K562 (cell line): ENCODE results near the gene LEPROT. TPM values are rescaled to one million over a fixed set of nuclear protein-coding genes. Genes with fewer than 3 reads are reported as not detected.

Experiments
- ADNP ChIP-seq: fragments of 200-800 bp; sonication (Bioruptor generic); IDR thresholded peaks from 2 replicates; pipeline ENCODE4 v1.6.1; 2016; ENCODE audit warnings: missing genetic modification characterization, missing compliant biosample characterization
- ARID1B ChIP-seq: fragments of 450-650 bp; IDR thresholded peaks from 2 replicates; pipeline ENCODE4 v1.6.1; 2016; ENCODE audit warnings: antibody characterized with exemption, mild to moderate bottlenecking, inconsistent platforms
- BDP1 ChIP-seq: IDR thresholded peaks from 3 replicates; pipeline ENCODE4 v1.6.1; 2011; ENCODE audit not compliant: insufficient read length, insufficient read depth
- BRCA1 ChIP-seq, 2 experiments: fragments of 450-650 bp in 1 of 2; sonication (generic) in 1 of 2; formaldehyde crosslinking in 1 of 2; IDR thresholded peaks; 2 replicates each; pipeline versions ENCODE4 v1.5.0 to v1.6.1; 2017 to 2020; ENCODE audit warnings: mild to moderate bottlenecking in 1 of 2, missing genetic modification reagents in 1 of 2
- BRF1 ChIP-seq: IDR thresholded peaks from 3 replicates; pipeline ENCODE4 v1.6.1; 2011; ENCODE audit warnings: borderline replicate concordance, mild to moderate bottlenecking; ENCODE audit not compliant: insufficient read length; ENCODE audit errors: extremely low read depth
- CSDE1 ChIP-seq, 2 experiments: fragments of 450-650 bp; IDR thresholded peaks; 2 replicates each; pipeline ENCODE4 v1.6.1; 2016; ENCODE audit warnings: mild to moderate bottlenecking in 1 of 2
- CTBP1 ChIP-seq: fragments of 450-650 bp; IDR thresholded peaks from 2 replicates; pipeline ENCODE4 v1.6.1; 2016; ENCODE audit warnings: borderline replicate concordance
- DPF2 ChIP-seq: fragments of 450-650 bp; IDR thresholded peaks from 2 replicates; pipeline ENCODE4 v1.6.1; 2016
- EP400 ChIP-seq: fragments of 450-650 bp; IDR thresholded peaks from 2 replicates; pipeline ENCODE4 v1.6.1; 2017; ENCODE audit warnings: antibody characterized with exemption, mild to moderate bottlenecking, moderate library complexity
- EWSR1 ChIP-seq: fragments of 450-650 bp; IDR thresholded peaks from 2 replicates; pipeline ENCODE4 v1.6.1; 2018; ENCODE audit warnings: borderline replicate concordance, mild to moderate bottlenecking, low read depth, moderate library complexity; ENCODE audit not compliant: partially characterized antibody
- GABPB1 ChIP-seq: sonication (generic); formaldehyde crosslinking; IDR thresholded peaks from 2 replicates; pipeline ENCODE4 v1.8.0; 2022; ENCODE audit warnings: mild to moderate bottlenecking, missing genetic modification reagents
- HLTF ChIP-seq: fragments of 450-650 bp; IDR thresholded peaks from 2 replicates; pipeline ENCODE4 v1.6.1; 2016
- HMGN3 ChIP-seq: IDR thresholded peaks from 2 replicates; pipeline ENCODE4 v1.6.1; 2011; ENCODE audit warnings: borderline replicate concordance, low read depth, mild to moderate bottlenecking, mixed read lengths, low read length; ENCODE audit not compliant: insufficient read length; ENCODE audit errors: extremely low read depth
- JUN ChIP-seq, 2 experiments: sonication (generic) in 1 of 2; formaldehyde crosslinking in 1 of 2; IDR thresholded peaks; 2 replicates each; pipeline versions ENCODE4 v1.6.1 to v1.8.0; 2012 to 2022; ENCODE audit warnings: borderline replicate concordance in 2 of 2, mild to moderate bottlenecking in 2 of 2, improper control_type of control experiment in 1 of 2, low read depth in 1 of 2, low read length in 1 of 2, missing genetic modification reagents in 1 of 2
- YBX1 ChIP-seq: fragments of 450-650 bp; IDR thresholded peaks from 2 replicates; pipeline ENCODE4 v1.7.1; 2016; ENCODE audit warnings: mild to moderate bottlenecking
- polyA plus RNA-seq, 8 experiments: library from polyadenylated mRNA; depleted of rRNA in 4 of 8; stranded (reverse) in 5 of 8; unstranded in 3 of 8; fragments of >200 nt; fragmentation: Nextera tagmentation in 2 of 8; fragmentation: Illumina TruSeq in 1 of 8; extraction: Ambion mirVana in 2 of 8; extraction: Trizol in 1 of 8; gene quantifications; 2 replicates each; pipeline versions ENCODE4 v1.2.1 to v1.2.3, GENCODE V29; 2011 to 2014; ENCODE audit warnings: inconsistent platforms in 1 of 8, missing spikeins in 1 of 8
- total RNA-seq, 7 experiments: library from RNA; depleted of rRNA in 6 of 7; stranded (reverse); fragments of >200 nt in 6 of 7; fragmentation: Illumina TruSeq in 2 of 7; extraction: Trizol in 2 of 7; gene quantifications; 2 replicates each; pipeline versions ENCODE4 v1.2.1 to v1.2.3, GENCODE V29; 2011 to 2021; ENCODE audit warnings: low replicate concordance in 1 of 7
- TF ChIP-seq, protein P1 (sequence below): sonication (generic); formaldehyde crosslinking; IDR thresholded peaks from 2 replicates; pipeline ENCODE4 v1.4.0; 2020; ENCODE audit warnings: mild to moderate bottlenecking, missing genetic modification reagents
- TF ChIP-seq, protein P2 (sequence below): fragments of 250-450 bp; sonication (Bioruptor Pico); IDR thresholded peaks from 2 replicates; pipeline ENCODE4 v1.4.0; 2020; ENCODE audit warnings: mild to moderate bottlenecking, moderate library complexity
- TF ChIP-seq, protein P3 (sequence below): fragments of 250-450 bp; sonication (Bioruptor Pico); IDR thresholded peaks from 2 replicates; pipeline ENCODE4 v1.5.0; 2021
- TF ChIP-seq, protein P4 (sequence below): sonication (generic); formaldehyde crosslinking; IDR thresholded peaks from 2 replicates; pipeline ENCODE4 v1.8.0; 2023; ENCODE audit warnings: mild to moderate bottlenecking, missing genetic modification reagents
- TF ChIP-seq, protein P5 (sequence below), 3 experiments: fragments of 200-800 bp in 1 of 3; sonication (Bioruptor generic) in 1 of 3; sonication (generic) in 1 of 3; formaldehyde crosslinking in 1 of 3; IDR thresholded peaks; 2 replicates each; pipeline versions ENCODE4 v1.6.1 to v1.8.0; 2016 to 2022; ENCODE audit warnings: mild to moderate bottlenecking in 2 of 3, missing compliant biosample characterization in 2 of 3, missing genetic modification characterization in 2 of 3, missing genetic modification reagents in 1 of 3

Gene LEPROT
- total and polyA plus RNA-seq, 9 of the 15 experiments (the other 6 are each of a cell fraction or from before 2014, with no cell fraction given), result 28.1 to 97.5 (median 45.8) TPM

DNA sequence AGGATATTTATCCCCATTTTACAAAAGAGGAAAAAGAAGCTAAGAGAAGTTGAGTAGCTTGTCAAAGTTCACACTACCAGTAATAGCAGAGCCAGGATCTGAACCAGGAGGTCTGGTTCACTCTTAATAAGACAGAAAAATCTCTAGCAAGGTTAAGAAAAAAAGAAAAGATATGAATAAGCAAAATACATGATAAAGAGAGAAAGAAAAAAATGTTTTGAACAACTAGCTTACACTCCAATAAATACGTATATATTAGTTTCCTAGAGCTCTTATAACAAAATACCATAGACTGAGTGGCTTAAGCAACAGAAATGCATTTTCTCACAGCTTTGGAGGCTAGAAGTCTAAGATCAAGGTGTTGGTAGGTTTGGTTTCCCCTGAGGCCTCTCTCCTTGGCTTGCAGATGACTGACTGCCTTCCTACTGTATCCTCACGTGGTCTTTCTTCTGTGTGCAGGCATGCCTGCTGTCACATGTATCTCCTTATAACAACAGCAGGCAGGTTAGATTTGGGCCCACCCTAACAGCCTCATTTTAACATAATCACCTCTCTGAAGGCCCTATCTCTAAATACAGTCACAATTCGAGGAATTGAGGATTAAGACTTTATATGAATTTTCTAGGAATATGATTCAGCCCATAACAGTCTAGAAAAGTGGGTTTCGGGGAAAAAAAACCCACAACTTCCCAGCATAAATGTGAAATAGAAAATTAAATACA lies 60.4 kb downstream of the LEPROT start (continued):
- TF ChIP-seq, protein P1, sequence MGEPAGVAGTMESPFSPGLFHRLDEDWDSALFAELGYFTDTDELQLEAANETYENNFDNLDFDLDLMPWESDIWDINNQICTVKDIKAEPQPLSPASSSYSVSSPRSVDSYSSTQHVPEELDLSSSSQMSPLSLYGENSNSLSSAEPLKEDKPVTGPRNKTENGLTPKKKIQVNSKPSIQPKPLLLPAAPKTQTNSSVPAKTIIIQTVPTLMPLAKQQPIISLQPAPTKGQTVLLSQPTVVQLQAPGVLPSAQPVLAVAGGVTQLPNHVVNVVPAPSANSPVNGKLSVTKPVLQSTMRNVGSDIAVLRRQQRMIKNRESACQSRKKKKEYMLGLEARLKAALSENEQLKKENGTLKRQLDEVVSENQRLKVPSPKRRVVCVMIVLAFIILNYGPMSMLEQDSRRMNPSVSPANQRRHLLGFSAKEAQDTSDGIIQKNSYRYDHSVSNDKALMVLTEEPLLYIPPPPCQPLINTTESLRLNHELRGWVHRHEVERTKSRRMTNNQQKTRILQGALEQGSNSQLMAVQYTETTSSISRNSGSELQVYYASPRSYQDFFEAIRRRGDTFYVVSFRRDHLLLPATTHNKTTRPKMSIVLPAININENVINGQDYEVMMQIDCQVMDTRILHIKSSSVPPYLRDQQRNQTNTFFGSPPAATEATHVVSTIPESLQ (CRISPR knock-in tag), result 0 out of 2 replicates have a peak, but pooled peaks have one; percentile 19
- TF ChIP-seq, protein P2, sequence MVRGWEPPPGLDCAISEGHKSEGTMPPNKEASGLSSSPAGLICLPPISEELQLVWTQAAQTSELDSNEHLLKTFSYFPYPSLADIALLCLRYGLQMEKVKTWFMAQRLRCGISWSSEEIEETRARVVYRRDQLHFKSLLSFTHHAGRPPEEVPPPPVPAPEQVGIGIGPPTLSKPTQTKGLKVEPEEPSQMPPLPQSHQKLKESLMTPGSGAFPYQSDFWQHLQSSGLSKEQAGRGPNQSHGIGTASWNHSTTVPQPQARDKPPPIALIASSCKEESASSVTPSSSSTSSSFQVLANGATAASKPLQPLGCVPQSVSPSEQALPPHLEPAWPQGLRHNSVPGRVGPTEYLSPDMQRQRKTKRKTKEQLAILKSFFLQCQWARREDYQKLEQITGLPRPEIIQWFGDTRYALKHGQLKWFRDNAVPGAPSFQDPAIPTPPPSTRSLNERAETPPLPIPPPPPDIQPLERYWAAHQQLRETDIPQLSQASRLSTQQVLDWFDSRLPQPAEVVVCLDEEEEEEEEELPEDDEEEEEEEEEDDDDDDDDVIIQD (CRISPR knock-in tag), result no peak
- TF ChIP-seq BDP1 (no peak), EP400 (peak; percentile 87), DPF2 (peak; percentile 90), ADNP (tag) (no peak), HLTF (0 out of 2 replicates have a peak, but pooled peaks have one; percentile 46), BRF1 (no peak), ARID1B (peak; percentile 96), JUN (IDR thresholded peaks at IDR 0.05; ENCODE audit: borderline replicate concordance, low read depth, low read length) (peak; percentile 60; the same call in 1 of the 2 replicates), JUN (CRISPR knock-in tag; IDR thresholded peaks at IDR 0.05; ENCODE audit: borderline replicate concordance) (no peak), HMGN3 (no peak), CSDE1 (IDR thresholded peaks at IDR 0.05) (peak in 1 of 2 experiments; percentile 32; a peak in 1 of 4 replicates), BRCA1 (IDR thresholded peaks at IDR 0.05) (no peak), BRCA1 (CRISPR knock-in tag; IDR thresholded peaks at IDR 0.05) (no peak), YBX1 (no peak), CTBP1 (peak; percentile 68; the same call in 1 of the 2 replicates), EWSR1 (no peak), GABPB1 (CRISPR knock-in tag) (no peak)
- TF ChIP-seq, protein P3, sequence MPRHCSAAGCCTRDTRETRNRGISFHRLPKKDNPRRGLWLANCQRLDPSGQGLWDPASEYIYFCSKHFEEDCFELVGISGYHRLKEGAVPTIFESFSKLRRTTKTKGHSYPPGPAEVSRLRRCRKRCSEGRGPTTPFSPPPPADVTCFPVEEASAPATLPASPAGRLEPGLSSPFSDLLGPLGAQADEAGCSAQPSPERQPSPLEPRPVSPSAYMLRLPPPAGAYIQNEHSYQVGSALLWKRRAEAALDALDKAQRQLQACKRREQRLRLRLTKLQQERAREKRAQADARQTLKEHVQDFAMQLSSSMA, result no peak
- TF ChIP-seq, protein P4, sequence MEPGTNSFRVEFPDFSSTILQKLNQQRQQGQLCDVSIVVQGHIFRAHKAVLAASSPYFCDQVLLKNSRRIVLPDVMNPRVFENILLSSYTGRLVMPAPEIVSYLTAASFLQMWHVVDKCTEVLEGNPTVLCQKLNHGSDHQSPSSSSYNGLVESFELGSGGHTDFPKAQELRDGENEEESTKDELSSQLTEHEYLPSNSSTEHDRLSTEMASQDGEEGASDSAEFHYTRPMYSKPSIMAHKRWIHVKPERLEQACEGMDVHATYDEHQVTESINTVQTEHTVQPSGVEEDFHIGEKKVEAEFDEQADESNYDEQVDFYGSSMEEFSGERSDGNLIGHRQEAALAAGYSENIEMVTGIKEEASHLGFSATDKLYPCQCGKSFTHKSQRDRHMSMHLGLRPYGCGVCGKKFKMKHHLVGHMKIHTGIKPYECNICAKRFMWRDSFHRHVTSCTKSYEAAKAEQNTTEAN, result no peak
- TF ChIP-seq, protein P5, sequence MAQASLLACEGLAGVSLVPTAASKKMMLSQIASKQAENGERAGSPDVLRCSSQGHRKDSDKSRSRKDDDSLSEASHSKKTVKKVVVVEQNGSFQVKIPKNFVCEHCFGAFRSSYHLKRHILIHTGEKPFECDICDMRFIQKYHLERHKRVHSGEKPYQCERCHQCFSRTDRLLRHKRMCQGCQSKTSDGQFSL (CRISPR knock-in tag; IDR thresholded peaks at IDR 0.05), result no peak
- TF ChIP-seq, protein P5 (tag; IDR thresholded peaks at IDR 0.05), result no peak
